AG08396 (cell line): Measurements from ENCODE around the gene TTF2.
A peak's percentile ranks its signal among the peaks of the same experiment; 100 is the strongest.
"Not testable (repeated sequence)": the region's sequence is repeated elsewhere in the genome, so short reads cannot be mapped to it uniquely, and the experiment has no call there.

Source experiments
- DNase-seq: peaks from one replicate; pipeline ENCODE4 v3.0.0; 2012; ENCODE audit warnings: low spot score, mixed read lengths

Gene TTF2

DNA sequence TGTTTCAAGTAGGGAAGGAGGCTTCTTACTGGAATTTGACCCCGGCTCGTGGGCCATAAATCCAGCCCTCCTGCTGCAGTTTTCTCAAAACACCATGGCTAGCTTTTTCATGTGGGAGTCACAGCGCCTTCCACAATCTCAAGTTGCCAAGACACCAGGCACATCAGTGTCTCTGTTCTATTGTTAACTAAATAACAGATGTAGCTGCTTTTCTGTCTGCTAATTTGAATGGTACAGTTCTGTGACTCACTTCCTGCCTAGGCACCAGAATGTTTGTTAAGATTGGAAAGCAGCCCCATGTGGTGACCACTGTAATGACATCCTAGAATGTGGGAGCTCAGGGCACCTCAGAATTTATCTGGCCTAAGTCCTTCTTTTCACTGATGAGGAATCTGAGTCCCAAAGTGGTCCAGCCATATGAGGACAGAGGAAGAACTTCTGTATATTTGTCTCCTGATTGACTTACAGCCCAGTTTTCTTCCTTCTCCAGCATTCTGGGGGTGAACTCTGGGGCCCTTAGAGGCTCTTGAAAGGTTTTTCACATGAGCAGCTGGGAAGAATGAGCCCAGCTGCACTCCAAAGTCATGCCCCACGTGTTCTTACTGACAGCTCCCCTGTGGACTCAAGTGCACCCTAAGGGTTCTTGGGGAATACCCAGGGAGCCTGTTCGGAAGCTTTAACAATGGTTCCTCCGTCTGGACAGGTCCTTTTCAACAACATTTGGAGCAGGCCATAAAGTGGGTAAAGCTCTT lies 33.9 kb downstream of the TTF2 start:
- DNase-seq = peak; percentile 31

DNA sequence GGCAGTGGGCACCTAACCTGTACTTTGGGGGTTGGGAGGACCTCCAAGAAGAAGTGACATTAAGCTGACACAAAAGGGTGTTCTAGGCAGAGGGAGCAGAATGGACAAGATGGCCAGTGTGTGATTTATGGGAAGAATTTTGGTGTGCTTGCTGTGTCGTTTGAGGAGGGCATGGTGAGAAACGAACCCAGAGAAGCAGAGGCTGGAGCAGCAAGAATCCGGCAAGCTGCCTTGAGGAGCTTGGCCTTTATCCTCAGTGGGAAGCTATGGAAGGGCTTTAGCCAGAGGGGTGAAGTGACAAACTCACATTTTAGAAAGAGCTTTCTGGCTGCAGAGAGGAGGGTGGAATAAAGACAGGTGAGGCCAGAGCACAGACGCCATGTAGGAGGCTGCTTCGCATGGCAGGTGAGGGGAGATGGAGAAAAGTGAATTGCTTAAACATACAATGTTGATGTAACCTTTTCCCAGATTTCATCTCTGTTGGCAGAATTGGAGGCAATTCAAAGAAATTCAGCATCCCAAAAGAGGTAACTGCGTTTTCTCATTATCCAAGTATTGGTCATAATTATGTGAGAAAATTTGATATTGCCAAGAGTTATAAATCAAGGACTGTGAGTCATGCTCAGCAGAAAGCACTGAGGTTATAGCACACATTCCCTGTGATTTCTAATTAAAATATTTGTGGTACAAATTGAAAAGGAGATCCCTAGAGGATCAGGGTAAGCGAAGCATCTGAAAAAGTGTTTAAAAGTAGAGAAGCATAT lies 34.9 kb downstream of the TTF2 start:
- DNase-seq = peak; percentile 21

DNA sequence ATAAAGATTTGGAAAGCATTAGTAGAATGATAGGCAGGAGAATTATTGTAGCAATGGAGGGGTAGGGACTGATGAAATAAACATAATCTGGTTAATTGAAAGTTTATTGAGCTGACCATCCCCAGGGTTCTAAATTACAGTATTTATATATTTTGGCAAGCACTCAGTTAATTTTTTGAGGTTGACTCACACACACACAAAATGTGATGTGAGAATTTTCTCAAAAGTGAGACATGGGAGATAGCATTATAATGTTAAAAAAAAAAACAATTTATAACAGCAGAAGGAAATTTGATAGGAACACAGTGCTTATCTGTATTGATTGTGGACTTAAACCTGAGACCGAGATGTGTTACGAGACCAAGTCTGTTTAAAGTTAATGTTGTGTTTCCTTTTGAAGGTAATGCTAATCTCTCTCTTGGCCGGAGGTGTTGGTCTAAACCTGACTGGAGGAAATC lies 36.9 kb downstream of the TTF2 start:
- DNase-seq = no peak

DNA sequence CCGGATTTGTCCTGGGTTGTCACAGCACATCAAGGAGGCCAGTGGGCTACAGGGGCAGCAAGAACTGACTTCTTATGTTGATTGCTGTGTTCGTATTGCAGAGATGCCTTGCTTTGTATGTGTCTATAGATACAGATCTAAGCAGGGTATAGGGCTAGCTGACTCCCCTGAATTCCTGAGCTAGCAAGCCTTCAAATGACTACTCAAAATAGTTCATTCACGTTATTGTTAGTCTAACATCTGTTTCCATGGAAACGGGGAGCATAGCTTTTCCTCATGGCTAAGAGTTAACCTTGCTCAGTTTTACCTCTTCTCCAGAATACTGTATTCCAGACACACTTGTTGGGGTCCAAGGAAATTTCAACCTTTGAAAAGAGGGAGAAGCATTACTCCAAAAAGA lies 37.3 kb downstream of the TTF2 start:
- no peak for DNase-seq

DNA sequence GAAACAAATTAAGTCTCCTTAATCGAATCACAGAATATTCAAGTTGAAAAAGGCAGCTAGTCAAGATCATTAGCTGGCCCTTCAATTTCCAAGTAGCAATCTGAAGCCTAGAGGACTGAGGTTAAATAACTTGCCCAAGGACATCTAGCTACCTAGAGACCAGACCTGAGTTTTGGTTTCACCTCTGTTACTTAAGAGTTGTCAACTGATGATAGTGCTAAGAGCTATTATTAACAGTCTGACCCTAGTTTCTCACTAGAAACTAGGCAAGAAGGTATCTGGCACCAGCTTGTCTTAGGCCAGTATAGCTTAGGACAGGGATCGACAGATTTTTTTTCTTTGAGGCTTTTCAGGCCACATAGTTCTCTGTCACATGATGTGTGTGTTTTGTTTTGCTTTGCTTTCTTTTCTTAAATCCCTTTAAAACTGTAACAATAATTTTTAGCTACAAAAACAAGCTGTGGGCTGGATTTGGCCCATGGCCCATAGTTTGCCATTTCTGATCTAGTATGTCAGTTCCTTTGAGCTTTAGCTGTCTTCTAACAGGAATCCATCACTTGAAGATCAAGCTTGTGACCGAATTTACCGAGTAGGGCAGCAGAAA lies 38.3 kb downstream of the TTF2 start:
- DNase-seq = no peak

DNA sequence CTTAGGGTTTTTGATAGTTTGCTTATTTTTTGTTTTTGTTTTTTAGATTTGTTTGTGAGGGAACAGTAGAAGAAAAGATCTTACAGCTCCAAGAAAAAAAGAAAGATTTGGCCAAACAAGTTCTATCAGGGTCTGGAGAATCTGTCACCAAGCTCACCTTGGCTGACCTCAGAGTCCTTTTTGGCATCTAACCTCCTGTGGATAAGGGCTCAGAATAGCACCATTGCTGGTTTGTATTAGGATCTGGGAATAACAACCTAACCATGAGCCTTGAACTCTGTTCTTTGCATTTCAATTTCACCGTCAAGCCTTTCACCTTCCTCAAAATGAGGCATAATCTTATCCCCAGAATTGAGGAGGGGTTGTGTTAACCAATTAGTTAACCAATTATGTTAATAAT lies 41.2 kb downstream of the TTF2 start:
- no peak for DNase-seq

DNA sequence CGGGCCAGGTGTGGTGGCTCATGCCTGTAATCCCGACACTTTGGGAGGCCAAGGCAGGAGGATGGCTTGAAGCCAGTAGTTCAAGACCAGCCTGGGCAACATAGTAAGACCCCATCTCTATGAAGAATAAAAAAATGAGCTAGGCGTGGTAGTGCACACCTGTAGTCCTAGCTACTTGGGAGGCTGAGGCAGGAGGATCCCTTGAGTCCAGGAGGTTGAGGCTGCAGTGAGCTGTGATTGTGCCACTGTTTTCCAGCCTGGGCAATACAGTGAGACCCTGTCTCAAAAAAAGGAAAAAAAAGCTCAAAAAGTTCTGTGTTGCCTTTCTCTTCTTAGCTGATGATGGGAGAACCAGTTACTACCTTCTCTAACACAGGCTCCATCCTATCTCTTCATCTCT lies 41.7 kb downstream of the TTF2 start:
- DNase-seq = not testable (repeated sequence)

DNA sequence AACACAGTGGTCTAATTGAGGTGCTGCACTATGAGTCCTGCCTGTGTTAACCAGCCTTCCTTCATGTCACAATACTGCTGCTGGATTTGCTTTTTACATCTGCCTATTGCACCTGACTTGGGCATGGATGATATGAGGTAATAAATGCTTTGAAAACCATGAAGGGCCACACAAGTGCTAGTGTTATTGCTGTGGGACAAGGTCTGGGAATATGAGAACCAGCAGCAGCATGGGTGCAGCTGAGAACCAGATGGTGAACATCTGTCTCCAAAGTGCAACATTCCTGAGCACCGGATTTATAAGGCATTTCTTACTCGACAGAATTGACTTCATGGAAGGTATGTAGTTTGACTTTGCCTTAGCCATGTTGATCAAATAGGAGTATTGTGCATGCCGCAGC lies 44.9 kb downstream of the TTF2 start:
- DNase-seq = no peak

DNA sequence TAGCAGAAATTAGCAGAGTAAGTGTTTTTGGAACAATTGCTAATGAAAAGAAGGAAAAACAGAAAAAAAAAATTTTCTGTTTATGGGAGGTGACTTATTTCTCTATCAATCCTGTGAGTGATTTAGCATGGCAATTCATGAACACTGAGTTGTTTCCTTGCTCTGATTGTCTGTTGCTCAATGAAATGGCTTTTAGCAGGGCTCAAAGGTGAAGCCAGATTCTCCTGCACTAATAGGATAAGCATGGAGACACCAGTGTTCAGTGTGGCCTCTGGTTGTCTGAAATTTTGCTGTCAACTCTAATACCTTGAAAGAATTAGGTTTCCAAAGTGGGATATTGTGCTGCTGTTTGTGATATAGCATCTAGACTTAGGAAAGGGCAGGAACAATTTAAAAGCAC lies 45.6 kb downstream of the TTF2 start:
- no peak for DNase-seq

DNA sequence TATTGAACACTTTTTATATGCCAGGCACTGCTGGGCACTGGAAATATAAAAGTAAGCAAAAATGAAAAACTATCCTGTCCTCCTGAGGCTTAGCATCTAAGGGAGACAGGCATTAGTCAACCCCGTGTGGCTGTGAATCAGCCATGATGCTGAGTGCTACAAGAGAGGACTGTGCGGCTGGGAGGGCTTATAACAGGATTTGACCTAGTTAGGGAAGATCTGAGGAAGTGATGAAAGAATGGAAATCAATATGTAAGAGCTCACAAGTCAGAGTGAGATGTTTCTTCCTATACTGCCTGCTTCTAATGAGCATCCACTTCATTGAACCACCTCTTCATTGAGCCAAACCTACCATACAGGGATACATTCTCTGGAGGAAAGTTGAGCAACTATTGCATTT lies 46.4 kb downstream of the TTF2 start:
- DNase-seq = no peak

DNA sequence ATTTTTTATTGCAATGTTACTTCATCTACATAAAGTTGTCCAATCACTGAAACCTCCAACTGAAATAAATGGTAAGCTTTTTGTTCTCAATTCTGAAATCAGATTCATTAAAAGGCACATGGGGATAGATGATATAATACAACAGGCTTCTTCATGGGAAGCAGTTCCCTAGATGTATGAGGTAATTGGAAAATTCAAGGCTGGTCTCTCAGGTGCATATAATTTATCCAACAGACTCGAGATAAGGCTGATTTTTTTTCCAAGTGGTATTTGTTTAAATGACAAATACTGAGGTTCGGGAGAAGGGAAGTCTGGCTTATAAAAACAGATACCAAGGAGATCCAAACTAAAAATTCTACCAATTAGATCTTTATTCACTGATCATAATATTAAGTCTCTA lies 47.2 kb downstream of the TTF2 start:
- no peak for DNase-seq

DNA sequence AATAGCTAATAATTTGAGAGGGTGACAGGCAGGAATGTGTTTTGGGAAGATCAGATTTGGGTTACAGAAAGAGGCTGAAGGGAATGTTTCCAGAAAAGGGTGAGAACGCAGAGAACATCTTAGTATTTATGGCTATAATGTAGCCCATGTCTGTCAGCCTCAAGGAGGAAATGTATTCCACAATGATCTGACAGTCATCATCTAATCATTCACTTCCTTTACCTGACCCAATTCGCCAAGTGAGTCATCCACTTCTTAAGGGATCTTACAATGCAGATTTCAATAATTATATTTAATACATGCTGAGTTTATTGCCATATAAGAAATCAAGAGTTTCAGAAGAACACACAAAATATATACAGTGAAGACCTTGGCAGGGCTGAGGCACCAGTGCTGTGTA lies 50.6 kb downstream of the TTF2 start:
- no peak for DNase-seq

DNA sequence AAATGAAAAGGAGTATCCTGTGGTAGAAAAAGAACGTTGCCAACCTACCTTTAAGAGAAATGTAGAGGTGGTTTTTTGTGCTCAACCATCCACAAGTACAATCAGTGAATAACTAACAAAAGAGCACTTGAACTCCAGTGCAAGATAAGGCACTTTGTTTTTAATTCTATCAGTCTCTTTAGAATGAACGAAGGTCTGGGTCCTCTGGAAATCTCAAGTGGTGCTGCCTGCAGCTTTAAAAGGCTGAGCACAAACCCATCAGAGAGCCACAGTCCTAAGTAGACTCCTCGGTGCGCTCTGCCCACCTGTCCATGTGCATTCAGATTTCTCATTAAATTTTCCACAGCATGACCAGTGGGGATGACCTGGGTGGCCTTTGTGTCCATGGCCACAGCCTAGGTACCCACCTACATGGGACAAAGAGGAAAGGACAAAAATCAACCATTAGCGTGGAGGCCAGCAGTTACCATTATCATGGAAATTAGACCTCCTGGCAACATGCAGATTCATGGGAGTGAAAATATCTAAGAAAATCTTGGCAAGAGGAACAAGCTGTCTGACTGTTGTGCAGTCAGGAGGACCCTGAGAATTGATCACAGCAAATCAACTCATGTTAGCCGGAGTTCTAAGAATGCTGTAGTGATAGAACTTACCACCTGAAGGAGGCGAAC lies 52.1 kb downstream of the TTF2 start:
- no peak for DNase-seq

DNA sequence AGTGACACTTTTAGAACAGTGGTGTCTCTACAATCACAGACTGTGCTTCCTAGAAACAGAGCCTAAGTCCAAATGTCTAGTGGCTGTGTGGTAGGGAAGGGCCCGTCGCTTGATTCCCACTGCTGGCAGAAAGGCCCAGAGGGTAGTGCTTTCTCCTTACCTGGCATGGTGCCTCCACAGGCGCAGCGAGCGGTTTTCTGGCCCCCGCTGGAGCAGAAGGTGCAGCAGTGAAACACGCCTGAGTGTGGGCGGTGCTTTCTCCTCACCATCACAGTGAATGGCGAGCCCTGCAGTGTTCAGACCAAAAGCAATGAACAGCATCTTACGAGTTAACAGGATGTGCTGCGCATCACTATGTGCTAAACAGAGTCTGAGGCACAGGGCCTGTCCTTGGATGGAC lies 53.1 kb downstream of the TTF2 start:
- no peak for DNase-seq

DNA sequence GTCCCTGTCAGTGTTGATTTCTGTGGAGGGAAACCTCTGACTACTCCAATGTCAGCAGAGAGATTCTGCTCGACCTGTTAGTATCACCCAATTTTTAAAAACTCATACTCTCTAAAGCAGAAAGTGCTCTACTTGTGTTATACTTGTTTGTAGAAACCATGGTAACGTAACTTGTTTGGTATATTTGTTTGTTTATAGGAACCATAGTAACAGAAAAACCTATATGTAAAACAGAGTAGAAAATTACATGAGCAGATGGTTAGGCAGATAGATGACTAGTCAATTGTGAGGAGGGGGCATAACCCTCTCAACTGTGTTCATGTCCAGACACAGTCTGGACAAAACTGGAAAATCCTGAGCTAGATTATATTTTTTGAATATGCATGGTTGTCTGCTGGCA lies 54.8 kb downstream of the TTF2 start:
- DNase-seq = no peak

DNA sequence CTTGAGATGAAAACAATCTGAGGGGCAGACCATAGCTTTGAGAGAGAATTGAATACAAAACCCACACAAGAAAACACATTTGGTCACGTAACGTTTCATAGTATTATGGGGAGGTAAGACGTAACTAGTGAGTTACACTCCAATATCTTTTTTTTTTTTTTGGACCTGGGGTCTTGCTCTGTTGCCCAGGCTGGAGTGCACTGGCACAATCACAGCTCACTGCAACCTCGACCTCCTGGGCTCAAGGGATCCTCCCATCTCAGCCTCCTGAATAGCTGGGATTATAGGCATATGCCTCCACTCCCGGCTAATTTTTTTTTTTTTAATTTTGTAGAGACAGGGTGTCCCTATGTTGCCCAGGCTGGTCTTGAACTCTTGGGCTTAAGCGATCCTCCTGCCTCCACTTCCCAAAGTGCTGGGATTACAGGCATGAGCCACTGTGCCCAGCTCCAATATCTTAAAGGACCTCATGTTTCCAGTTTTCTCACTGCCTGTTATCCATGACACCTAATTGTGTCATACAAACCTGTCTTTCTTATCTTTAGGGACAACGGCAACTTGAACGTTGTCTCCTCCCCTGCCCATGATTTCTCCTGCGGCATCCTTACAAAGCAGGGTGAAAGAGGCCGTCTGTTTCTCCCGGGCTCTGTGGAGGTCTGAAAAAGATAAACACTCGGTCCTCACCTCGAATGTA lies 56.1 kb downstream of the TTF2 start:
- DNase-seq = no peak

DNA sequence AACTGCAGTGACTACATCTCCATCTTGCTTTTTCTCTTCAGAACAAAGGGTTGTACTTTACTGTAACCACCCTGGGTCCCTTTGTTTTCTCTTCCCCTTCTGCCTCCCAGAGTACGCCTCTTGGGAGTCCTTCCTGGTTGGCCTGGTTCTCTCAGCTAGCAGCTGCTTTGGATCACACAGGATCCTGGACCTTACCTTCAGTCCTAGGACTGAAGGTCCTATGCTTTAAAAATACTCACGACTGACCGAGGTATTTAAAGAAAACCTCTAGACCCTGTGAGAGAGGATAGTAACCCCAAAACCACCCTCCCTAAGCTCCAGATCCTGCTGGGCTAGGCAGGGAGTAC lies 56.6 kb downstream of the TTF2 start:
- DNase-seq = no peak

DNA sequence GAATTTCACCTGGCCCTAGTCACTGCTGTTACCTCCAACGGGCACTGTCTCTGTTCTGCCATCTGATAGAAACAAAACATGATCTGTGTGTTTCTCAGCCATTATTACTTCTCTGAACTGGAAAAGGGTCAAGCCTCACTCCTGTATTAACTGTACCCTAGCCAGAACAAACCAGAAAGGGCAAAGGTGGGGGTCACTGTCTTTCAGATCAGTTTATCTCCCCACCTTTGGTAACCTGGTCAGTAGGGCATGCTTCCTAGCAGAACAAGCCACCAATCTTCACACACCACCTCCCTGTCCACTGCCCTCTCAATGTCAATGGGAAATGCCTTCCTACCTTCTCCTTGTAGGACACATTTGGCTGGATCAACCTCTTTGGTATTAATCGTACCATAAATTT lies 57.6 kb downstream of the TTF2 start:
- no peak for DNase-seq

DNA sequence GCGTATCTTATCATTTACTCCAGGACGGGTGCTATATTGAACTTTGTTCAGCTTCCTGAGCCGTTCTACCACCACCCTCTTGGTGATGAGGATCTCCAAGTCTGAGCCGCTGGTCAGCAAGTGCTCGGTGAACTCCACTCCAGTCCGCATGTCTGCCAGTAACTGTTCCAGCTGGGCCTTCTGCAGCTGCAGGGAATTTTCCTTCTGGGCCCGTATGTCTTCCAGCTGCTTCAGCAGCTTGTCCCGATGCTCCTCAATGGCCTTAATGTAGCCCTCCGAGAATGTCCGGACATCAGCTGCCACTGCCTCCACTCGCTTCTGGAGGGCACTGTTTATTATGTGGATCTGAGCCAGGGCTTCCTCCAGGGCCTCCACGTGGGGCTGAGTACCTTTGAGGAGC lies 58.0 kb downstream of the TTF2 start:
- no peak for DNase-seq

DNA sequence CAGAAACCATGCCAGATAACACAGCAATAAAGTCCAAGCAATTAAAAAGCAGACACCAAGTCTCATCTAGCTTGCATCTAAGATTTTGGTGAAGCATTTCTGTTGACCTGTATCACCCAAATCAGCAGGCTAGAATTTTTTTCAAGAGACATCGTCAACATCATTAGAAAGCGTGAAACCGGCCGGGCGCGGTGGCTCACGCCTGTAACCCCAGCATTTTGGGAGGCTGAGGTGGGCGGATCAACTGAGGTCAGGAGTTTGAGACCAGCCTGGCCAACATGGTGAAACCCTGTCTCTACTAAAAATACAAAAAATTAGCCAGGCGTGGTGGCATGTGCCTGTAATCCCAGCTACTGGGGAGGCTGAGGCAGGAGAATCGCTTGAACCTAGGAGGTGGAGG lies 59.0 kb downstream of the TTF2 start:
- not testable (repeated sequence) for DNase-seq

DNA sequence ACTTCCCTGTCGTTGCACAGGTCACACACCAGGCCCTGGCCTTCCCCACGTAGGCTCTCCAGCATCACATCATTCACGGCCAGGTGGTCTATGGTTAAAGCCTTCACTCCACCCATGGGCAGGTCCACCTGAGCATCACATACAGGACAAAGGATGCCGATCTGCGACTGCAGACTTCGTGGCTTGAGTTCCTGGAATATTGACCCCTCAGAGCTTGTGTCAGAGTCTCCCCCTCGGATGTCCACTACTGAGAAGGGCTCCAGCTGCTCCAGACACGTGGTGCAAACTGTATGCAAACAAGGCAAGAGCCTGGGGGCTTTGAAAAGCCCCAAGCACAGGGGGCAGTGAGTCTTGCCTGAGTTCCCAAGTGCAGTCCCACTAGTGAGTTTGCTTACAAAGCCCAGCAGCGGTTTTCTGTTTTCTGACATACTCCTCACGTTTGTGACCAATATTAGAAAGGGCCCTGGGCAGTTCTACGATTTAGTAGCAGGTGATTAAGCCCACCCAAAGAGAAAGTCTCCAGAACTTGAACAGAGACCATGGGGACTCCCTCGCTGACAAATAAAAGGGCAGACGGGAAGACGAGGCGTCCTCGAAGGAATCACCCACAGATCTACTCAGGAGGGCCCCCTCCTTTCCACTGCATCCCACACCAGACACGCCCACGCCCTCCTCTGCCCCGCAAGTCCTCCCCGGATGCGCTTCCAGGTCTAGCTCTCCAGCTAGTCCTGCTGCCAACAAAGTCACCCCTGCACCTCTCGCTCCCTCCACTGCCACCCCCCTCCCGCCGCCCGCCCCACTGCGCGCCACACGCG lies 60.9 kb downstream of the TTF2 start:
- DNase-seq = no peak
